Tibial nerve (tissue), 4 donors: ENCODE data around the gene ZBTB20. TPM values are rescaled to one million over a fixed set of nuclear protein-coding genes. Genes with fewer than 3 reads are reported as not detected.

Experiments used
- DNase-seq, 2 donors: peaks; one replicate each; pipeline ENCODE4 v3.0.0-alpha.2; 2019; ENCODE audit warnings: low spot score in 2 of 2
- H3K27ac ChIP-seq, 4 donors: fragments of 200-600 bp; sonication (generic) in 3 of 4; one replicate each; pipeline ENCODE4 v1.5.1; 2017 to 2019; ENCODE audit warnings: mild to moderate bottlenecking in 1 of 4
- H3K27me3 ChIP-seq, 2 donors: fragments of 200-600 bp; sonication (generic) in 1 of 2; one replicate each; pipeline versions ENCODE4 v1.5.1 to v1.6.0; 2017 to 2019
- H3K36me3 ChIP-seq, 3 donors: fragments of 200-600 bp; sonication (generic); one replicate each; pipeline ENCODE4 v1.5.1; 2018 to 2019
- H3K4me1 ChIP-seq, 4 donors: fragments of 200-600 bp; sonication (generic) in 3 of 4; one replicate each; pipeline ENCODE4 v1.5.1; 2017 to 2019
- H3K4me3 ChIP-seq, 4 donors: fragments of 200-600 bp; sonication (generic) in 3 of 4; one replicate each; pipeline ENCODE4 v1.5.1; 2017 to 2019; ENCODE audit warnings: mild to moderate bottlenecking in 1 of 4, moderate library complexity in 1 of 4
- H3K9me3 ChIP-seq, 4 donors: fragments of 200-600 bp; sonication (generic) in 3 of 4; one replicate each; pipeline ENCODE4 v1.5.1; 2017 to 2019
- CTCF ChIP-seq, 5 experiments: fragments of 200-600 bp in 3 of 5; fragments of 450-650 bp in 2 of 5; sonication (generic) in 3 of 5; IDR thresholded peaks; one replicate each; pipeline ENCODE4 v1.5.1; 2016 to 2019; ENCODE audit warnings: antibody characterized with exemption in 5 of 5, mild to moderate bottlenecking in 3 of 5, moderate library complexity in 2 of 5
- EP300 ChIP-seq, 2 donors: sonication (generic); formaldehyde crosslinking; IDR thresholded peaks; one replicate each; pipeline ENCODE4 v1.6.1; 2017; ENCODE audit warnings: antibody characterized with exemption in 2 of 2, mild to moderate bottlenecking in 1 of 2
- POLR2A ChIP-seq, 2 donors: fragments of 450-650 bp; IDR thresholded peaks; one replicate each; pipeline ENCODE4 v1.6.1; 2017; ENCODE audit warnings: antibody characterized with exemption in 2 of 2, mild to moderate bottlenecking in 2 of 2, moderate library complexity in 2 of 2
- WGBS, 2 donors: methylation state at CpG; one replicate each; pipeline ENCODE4 v1.1.5; 2018; 5-methylcytosine and 5-hydroxymethylcytosine counted together
- total RNA-seq, 4 donors: library from RNA; depleted of rRNA; stranded (reverse); fragments of >200 nt; gene quantifications; one replicate each; pipeline ENCODE4 v1.1.0, GENCODE V29; 2016

Gene ZBTB20
- total RNA-seq, 4 donors from 2014 or later, result 63.3 to 127 (median 102) TPM

GRCh38 chr3:114899186-114899931 lies 247.7 kb downstream of the ZBTB20 start:
- TF ChIP-seq EP300 (IDR thresholded peaks at IDR 0.05) (peak in 1 of 2 donors; percentile 14), CTCF (IDR thresholded peaks at IDR 0.05) (no peak)
- peak overlapping the region in 1 of 4 donors; percentile 3 for H3K4me3 ChIP-seq
- 47 to 52% methylated on average over 4 of the region's 4 CpGs for WGBS, 2 donors
- H3K36me3 ChIP-seq, result no peaks in the 10 kb centered on the region
- DNase-seq, result no peak
- no peaks in the 10 kb centered on the region for H3K9me3 ChIP-seq
- peak overlapping the region in 3 of 4 donors; percentile 17 to 79 (median 76) for H3K27ac ChIP-seq
- peaks cover 0 to 45% (median 14%) of the 10 kb centered on the region in 4 donors for H3K4me1 ChIP-seq
- H3K27me3 ChIP-seq, result no peaks in the 10 kb centered on the region

GRCh38 chr3:114896978-114897377 lies 250.1 kb downstream of the ZBTB20 start:
- no peaks in the 10 kb centered on the region for H3K36me3 ChIP-seq
- no peaks in the 10 kb centered on the region for H3K27me3 ChIP-seq
- no peak for TF ChIP-seq POLR2A (IDR thresholded peaks at IDR 0.05)
- no peak for TF ChIP-seq CTCF (IDR thresholded peaks at IDR 0.05)
- TF ChIP-seq EP300 (IDR thresholded peaks at IDR 0.05), result no peak
- peaks cover 0 to 41% (median 0%) of the 10 kb centered on the region in 4 donors for H3K4me1 ChIP-seq
- DNase-seq, result no peak
- H3K4me3 ChIP-seq, result no peak overlapping the region
- H3K27ac ChIP-seq, result peak overlapping the region in 3 of 4 donors; percentile 4 to 41 (median 14)
- 61% methylated on average over 1 of the region's 1 CpG for WGBS, 2 donors
- no peaks in the 10 kb centered on the region for H3K9me3 ChIP-seq

- DNase-seq, result no peak
- Histone ChIP-seq H3K36me3 (no peaks in the 10 kb centered on the region), H3K4me1 (peaks cover 0 to 16% (median 0%) of the 10 kb centered on the region in 4 donors), H3K9me3 (no peaks in the 10 kb centered on the region), H3K27ac (peak overlapping the region in 2 of 4 donors; percentile 9 to 19), H3K27me3 (no peaks in the 10 kb centered on the region), H3K4me3 (no peak overlapping the region)
- no peak for TF ChIP-seq POLR2A (IDR thresholded peaks at IDR 0.05)
- no peak for TF ChIP-seq CTCF (IDR thresholded peaks at IDR 0.05)
- TF ChIP-seq EP300 (IDR thresholded peaks at IDR 0.05), result no peak
These were observed 253.7 kb downstream of the ZBTB20 start for GRCh38 chr3:114893361-114893760.

- Histone ChIP-seq H3K4me1 (peaks cover 0 to 16% (median 0%) of the 10 kb centered on the region in 4 donors), H3K27ac (peak overlapping the region in 2 of 4 donors; percentile 9 to 19), H3K27me3 (no peaks in the 10 kb centered on the region), H3K9me3 (no peaks in the 10 kb centered on the region), H3K4me3 (no peak overlapping the region), H3K36me3 (no peaks in the 10 kb centered on the region)
- 70 to 71% methylated on average over 3 of the region's 3 CpGs for WGBS, 2 donors
- TF ChIP-seq POLR2A (IDR thresholded peaks at IDR 0.05), result no peak
- TF ChIP-seq CTCF (IDR thresholded peaks at IDR 0.05), result no peak
- TF ChIP-seq EP300 (IDR thresholded peaks at IDR 0.05), result no peak
- no peak for DNase-seq
These were observed 254.2 kb downstream of the ZBTB20 start for GRCh38 chr3:114892880-114893279.

- no peak for TF ChIP-seq POLR2A (IDR thresholded peaks at IDR 0.05)
- TF ChIP-seq CTCF (IDR thresholded peaks at IDR 0.05), result no peak
- TF ChIP-seq EP300 (IDR thresholded peaks at IDR 0.05), result no peak
- Histone ChIP-seq H3K4me3 (no peak overlapping the region), H3K9me3 (no peaks in the 10 kb centered on the region), H3K36me3 (no peaks in the 10 kb centered on the region), H3K27me3 (no peaks in the 10 kb centered on the region), H3K27ac (no peak overlapping the region), H3K4me1 (peaks cover 0 to 16% (median 0%) of the 10 kb centered on the region in 4 donors)
- no peak for DNase-seq
- 83 to 85% methylated on average over 2 of the region's 2 CpGs for WGBS, 2 donors
These were observed 254.8 kb downstream of the ZBTB20 start for GRCh38 chr3:114892131-114892879.
